Body of pancreas (tissue), 4 donors: ENCODE measurements around the gene THADA.

Source experiments
- POLR2A ChIP-seq, 3 donors: fragments of 450-650 bp; IDR thresholded peaks; one replicate each; pipeline ENCODE4 v1.6.1; 2016; ENCODE audit warnings: antibody characterized with exemption in 3 of 3, mild to moderate bottlenecking in 2 of 3
- TF ChIP-seq, protein P1 (sequence below), 7 experiments: fragments of 450-650 bp in 4 of 7; fragments of 200-600 bp in 3 of 7; sonication (generic) in 3 of 7; IDR thresholded peaks; one replicate each; pipeline ENCODE4 v1.5.1; 2016 to 2019; ENCODE audit warnings: antibody characterized with exemption in 7 of 7

DNA sequence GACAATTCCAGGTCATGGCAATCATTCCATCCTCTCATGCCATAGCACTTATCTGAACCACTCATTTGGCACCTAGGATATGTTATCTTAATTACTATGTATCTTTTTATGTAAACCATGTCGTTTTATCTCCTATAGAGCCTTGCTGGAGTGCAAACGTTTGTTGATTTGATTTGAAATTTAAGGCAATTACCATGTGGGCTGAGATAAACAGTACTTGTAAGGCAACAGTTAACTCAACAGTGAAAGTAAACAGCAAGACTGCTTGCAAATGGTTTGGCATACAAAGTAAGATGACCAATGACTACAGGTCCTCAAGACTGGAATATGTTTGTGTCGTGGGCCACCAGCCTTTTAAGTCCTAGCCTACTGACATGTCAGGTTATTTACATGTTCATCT is 235.7 kb downstream of the THADA start:
- TF ChIP-seq, protein P1, sequence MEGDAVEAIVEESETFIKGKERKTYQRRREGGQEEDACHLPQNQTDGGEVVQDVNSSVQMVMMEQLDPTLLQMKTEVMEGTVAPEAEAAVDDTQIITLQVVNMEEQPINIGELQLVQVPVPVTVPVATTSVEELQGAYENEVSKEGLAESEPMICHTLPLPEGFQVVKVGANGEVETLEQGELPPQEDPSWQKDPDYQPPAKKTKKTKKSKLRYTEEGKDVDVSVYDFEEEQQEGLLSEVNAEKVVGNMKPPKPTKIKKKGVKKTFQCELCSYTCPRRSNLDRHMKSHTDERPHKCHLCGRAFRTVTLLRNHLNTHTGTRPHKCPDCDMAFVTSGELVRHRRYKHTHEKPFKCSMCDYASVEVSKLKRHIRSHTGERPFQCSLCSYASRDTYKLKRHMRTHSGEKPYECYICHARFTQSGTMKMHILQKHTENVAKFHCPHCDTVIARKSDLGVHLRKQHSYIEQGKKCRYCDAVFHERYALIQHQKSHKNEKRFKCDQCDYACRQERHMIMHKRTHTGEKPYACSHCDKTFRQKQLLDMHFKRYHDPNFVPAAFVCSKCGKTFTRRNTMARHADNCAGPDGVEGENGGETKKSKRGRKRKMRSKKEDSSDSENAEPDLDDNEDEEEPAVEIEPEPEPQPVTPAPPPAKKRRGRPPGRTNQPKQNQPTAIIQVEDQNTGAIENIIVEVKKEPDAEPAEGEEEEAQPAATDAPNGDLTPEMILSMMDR (IDR thresholded peaks at IDR 0.05) = no peak
- TF ChIP-seq POLR2A (IDR thresholded peaks at IDR 0.05) = no peak
